Inferior parietal cortex (tissue), 1 donor: ENCODE results near the gene RTL1.

ENCODE experiments used
- DNase-seq: peaks from one replicate; pipeline ENCODE4 v3.0.0-alpha.2; 2016; ENCODE audit errors: extremely low spot score

RTL1 gene

GRCh38 chr14:100834794-100835547 lies 68.6 kb downstream of the RTL1 start:
- no peak for DNase-seq

GRCh38 chr14:100834082-100834793 lies 69.3 kb downstream of the RTL1 start:
- no peak for DNase-seq

- no peak for DNase-seq
These were observed 71.1 kb downstream of the RTL1 start for GRCh38 chr14:100832311-100832960.

- DNase-seq = no peak
These were observed 72.8 kb downstream of the RTL1 start for GRCh38 chr14:100830681-100831080.
